IMR-90 (cell line): ENCODE results near the gene ANKRD22.
A peak's percentile ranks its signal among the peaks of the same experiment; 100 is the strongest.

Source experiments
- CEBPB ChIP-seq: IDR thresholded peaks from 2 replicates; pipeline ENCODE4 v1.6.1; 2012; ENCODE audit warnings: low read depth, low read length, improper control_type of control experiment
- CTCF ChIP-seq: conservative IDR thresholded peaks from 2 replicates; pipeline ENCODE4 v1.5.1; 2012; ENCODE audit warnings: mild to moderate bottlenecking, low read depth, low read length, improper control_type of control experiment
- FOS ChIP-seq: fragments of 150-350 bp; IDR thresholded peaks from 2 replicates; pipeline ENCODE4 v1.6.1; 2016; ENCODE audit warnings: low read depth, low read length
- MAZ ChIP-seq: IDR thresholded peaks from 2 replicates; pipeline ENCODE4 v1.6.1; 2012; ENCODE audit warnings: low read depth, mild to moderate bottlenecking, low read length, improper control_type of control experiment, moderate library complexity, borderline replicate concordance
- USF2 ChIP-seq: fragments of 150-350 bp; IDR thresholded peaks from 2 replicates; pipeline ENCODE4 v1.6.1; 2017; ENCODE audit warnings: mild to moderate bottlenecking, antibody characterized with exemption, low read length, low read depth

GRCh38 chr10:88849234-88849633, 2.4 kb downstream of the ANKRD22 start:
- no peak for TF ChIP-seq CTCF
- no peak for TF ChIP-seq FOS
- 0 out of 2 replicates have a peak, but pooled peaks have one; percentile 49 for TF ChIP-seq CEBPB
- TF ChIP-seq USF2 = no peak
- no peak for TF ChIP-seq MAZ
